ENCODE measurements around the gene DYSF.

GRCh38 chr2:71715241-71715750, 261.9 kb downstream of the DYSF start:
- no peak for TF ChIP-seq POLR2AphosphoS5 (IDR thresholded peaks at IDR 0.05; ENCODE audit: low read depth, low read length)
- TF ChIP-seq TAF1 (IDR thresholded peaks at IDR 0.05; ENCODE audit: borderline replicate concordance, insufficient read depth, low read length) = no peak

Data from PFSK-1 (cell line).